C4-2B (cell line): ENCODE measurements around the gene DHRS2.

Experiments
- H3K27ac ChIP-seq: fragments of 450-650 bp; 2 replicates; pipeline ENCODE4 v1.5.1; 2017
- CTCF ChIP-seq: fragments of 450-650 bp; conservative IDR thresholded peaks from 2 replicates; pipeline ENCODE4 v1.5.1; 2017; ENCODE audit warnings: mild to moderate bottlenecking
- ZFX ChIP-seq: fragments of 450-650 bp; IDR thresholded peaks from 2 replicates; pipeline ENCODE4 v1.6.1; 2017

DHRS2 gene

DNA sequence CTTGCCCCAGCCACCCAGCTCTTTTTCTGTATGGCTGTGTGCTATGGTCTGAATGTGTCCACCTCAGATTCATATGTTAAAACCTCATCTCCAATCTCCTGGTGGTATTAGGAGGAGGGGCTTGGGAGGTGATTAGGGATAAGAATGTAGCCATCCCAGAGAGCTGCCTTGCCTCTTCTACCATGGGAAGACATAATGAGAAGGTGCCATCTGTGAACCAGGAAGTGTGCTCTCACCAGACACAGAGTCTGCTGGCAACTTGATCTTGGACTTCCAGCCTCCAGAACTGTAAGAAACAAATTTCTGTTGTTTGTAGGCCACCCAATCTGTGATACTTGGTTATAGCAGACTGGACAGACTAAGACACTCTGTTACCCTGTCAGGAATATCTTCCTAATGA, 34.7 kb upstream of the DHRS2 start:
- H3K27ac ChIP-seq: no peak overlapping the region
- TF ChIP-seq CTCF (no peak), ZFX (no peak)

GRCh38 chr14:23601845-23602180, 34.4 kb upstream of the DHRS2 start:
- no peak for TF ChIP-seq CTCF
- no peak for TF ChIP-seq ZFX
- H3K27ac ChIP-seq: no peak overlapping the region

GRCh38 chr14:23602181-23603095, 33.7 kb upstream of the DHRS2 start:
- TF ChIP-seq CTCF (no peak), ZFX (no peak)

DNA sequence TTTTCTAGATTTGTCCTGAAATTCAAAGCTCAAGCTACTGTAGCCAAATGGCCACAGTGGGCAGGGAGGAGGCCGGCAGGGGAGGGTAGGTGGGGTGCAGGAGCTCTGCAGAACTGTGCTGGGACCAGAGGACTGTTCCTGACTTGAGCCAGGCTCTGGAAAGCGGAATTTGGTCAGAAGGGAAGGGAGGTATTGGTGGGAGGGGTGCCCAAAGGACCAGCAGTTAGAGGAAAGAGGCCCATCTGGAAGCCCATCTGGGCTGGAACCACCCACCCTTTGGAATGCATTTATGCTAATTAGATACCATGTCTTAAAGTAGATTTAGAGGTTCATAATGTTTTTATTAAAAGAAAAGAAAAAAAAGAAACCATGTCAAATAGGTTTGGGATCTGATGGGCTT, 33.1 kb upstream of the DHRS2 start:
- no peak for TF ChIP-seq ZFX
- TF ChIP-seq CTCF: no peak
- H3K27ac ChIP-seq: no peak overlapping the region

More at GRCh38 chr14:23602181-23603095, 33.7 kb upstream of the DHRS2 start:
- H3K27ac ChIP-seq: no peak overlapping the region

GRCh38 chr14:23604148-23604547, 32.0 kb upstream of the DHRS2 start:
- TF ChIP-seq CTCF (no peak), ZFX (no peak)
- no peak overlapping the region for H3K27ac ChIP-seq

GRCh38 chr14:23604675-23605170, 31.4 kb upstream of the DHRS2 start:
- TF ChIP-seq CTCF (no peak), ZFX (no peak)

GRCh38 chr14:23605931-23606585, 30.1 kb upstream of the DHRS2 start:
- no peak overlapping the region for H3K27ac ChIP-seq
- TF ChIP-seq ZFX: no peak
- no peak for TF ChIP-seq CTCF

More at GRCh38 chr14:23604675-23605170, 31.4 kb upstream of the DHRS2 start:
- no peak overlapping the region for H3K27ac ChIP-seq
